HG03066 (cell line): ENCODE data around the gene SFTPA2.
"Not testable (repeated sequence)": the region's sequence is repeated elsewhere in the genome, so short reads cannot be mapped to it uniquely, and the experiment has no call there.

Experiments used
- ATAC-seq: cut with Tn5 transposase; IDR thresholded peaks from one replicate; pipeline ENCODE4 v1.9.1; 2021; ENCODE audit warnings: low read depth; ENCODE audit not compliant: unreplicated experiment

The SFTPA2 gene

DNA sequence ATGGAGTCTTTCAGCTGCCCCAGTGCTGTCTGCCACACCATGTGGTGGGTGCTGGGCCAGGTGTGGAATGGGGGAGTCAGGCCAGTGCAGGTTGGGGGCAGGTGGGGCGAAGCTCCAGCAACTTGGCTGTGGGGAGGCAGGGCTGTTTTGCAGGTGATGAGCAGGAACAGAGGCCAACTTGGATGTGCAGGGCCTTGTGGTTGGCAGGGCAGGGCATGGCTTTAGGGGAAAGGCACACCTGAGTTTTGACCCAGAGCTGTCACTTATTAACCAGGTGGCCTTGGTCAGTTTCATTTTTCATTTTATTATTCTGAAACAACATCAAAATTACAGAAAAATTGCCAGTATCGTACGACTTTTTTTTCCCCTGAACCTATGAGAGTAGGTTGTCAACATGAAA lies 1.1 kb upstream of the SFTPA2 start:
- no peak for ATAC-seq

DNA sequence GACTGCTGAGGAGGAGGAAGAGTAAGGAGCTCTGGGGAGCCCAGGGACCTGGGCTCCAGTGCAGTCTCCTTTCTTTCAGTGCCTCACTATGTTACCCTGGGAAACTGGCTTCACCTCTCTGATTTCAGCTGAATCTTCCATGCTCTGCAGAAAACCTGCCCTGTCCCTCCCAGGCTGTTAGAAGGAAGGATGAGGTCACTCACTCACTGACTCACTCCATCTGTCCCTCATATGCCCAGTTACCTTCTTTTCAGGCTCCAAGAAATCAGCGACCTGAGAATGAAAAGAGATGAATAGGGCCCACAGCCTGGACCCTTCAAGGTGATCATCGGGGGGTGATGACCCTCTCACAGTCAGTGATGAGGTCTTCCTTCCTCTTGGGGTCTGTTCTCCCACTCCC lies 481 bp downstream of the SFTPA2 start:
- ATAC-seq: no peak

DNA sequence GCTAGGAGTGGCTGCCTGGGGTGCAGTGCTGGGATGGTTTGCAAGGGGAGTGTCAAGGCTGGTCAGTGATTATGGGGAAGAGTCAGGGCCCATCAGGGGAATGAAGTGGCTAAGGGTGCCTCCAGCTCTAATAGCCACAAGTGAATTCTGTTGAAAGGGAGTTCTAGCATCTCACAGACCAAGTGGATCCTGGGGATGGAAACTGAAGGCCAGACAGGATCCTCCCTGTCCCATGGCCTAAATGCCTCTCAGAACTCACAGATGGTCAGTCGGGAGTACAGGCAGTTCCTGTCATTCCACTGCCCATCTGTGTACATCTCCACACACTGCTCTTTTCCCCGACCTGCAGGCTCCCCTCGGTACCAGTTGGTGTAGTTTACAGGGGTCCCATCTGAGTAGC lies 3.2 kb downstream of the SFTPA2 start:
- ATAC-seq: not testable (repeated sequence)

DNA sequence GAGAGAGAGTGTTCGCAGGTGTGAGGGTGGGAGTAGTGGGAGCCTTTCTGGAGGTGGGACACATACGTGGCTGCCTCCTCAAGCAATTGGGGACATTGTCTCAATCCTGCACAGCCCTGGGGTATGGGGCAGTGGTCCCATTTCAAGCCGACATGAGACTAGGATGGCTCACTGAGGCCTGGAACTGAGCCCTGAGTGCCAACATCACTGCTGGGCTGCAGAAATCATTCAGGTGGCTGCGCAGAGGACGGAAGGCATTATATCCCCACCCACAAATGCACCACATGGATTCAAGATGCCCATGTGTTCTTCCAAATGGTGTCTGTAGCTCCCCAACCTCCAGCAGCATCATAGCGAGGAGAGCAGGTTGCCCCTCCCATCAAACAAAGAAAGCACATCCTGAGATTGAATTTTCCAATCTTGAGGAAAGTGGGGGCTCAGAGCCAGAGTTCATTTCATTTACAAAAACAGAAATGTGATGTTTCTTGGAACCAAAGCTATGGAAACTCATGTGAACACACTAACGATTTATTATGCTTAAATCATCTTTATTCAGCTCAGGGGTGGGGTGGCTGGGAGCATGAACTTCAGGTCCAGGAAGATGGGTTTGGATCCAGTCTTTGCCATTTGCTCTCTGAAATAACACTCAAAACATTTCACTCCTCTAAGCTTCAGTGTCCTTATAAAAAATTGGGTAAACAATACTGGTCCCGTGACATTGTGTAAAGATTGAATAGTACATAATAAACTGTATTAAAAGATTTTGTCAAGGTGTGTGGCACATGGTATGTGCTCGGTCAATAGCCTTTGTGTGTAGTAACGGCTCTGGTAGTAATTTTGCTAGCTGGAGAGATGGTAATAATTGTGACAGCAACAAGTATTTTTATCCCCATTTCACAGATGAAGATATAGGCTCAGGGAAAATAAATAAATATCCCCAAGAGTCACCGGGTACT lies 4.6 kb downstream of the SFTPA2 start:
- no peak for ATAC-seq

DNA sequence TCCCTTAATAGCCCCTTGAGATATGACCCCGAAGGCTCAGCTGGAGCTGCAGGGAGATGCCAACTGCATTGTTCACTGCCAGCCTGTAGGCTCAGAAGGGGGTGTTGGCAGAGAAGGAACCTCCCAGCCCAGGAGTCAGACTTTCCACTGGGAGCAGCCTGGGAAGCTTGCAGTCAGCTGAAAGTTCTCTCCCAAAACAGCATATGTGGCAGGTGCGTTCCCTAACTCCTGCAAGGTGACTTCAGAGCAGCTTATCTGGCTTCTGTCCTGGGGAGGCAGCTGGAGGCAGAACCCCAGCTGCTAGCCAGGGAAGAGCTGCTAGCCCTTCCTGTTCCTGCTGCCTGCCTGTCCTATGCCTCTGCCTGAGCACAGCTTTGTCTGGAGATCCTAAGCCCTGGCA lies 8.1 kb downstream of the SFTPA2 start:
- ATAC-seq: no peak

DNA sequence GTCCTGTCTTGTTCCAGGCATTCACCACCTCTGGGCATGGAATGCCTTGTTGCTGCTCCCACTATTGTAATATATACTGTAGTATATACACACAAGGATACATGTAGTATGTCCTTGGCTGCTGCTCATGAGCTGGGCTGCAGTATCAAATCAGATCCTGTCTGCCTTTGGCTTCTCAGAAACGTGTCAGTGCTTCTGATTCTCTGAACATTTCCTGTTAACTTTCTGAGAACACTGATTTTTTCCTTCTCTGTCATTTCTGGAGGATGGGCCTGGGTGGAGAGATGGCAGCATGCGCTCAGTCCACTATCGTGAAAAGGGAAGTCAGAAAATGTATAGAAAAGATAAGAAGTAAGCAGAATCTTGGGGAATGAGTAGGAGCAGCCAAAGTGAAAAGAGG lies 12.2 kb downstream of the SFTPA2 start:
- ATAC-seq: no peak

DNA sequence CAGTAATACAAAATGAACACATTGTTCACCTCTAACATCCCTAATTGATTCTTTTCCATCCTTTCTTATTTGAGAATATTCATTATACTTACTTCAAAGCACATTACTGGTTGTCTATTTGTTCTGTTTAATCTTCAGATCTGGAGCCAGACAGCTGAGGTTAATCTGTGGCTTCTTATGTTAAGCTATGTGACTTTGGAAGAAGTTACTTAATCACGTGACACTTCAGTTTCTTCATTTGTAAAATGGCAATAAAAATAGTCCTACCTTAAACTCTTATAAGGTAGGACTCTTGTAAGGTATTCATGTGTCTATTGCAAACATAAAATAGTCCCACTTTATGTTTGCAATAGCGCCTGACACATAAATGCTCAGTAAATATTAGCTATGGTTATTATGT lies 13.1 kb downstream of the SFTPA2 start:
- ATAC-seq: not testable (repeated sequence)

DNA sequence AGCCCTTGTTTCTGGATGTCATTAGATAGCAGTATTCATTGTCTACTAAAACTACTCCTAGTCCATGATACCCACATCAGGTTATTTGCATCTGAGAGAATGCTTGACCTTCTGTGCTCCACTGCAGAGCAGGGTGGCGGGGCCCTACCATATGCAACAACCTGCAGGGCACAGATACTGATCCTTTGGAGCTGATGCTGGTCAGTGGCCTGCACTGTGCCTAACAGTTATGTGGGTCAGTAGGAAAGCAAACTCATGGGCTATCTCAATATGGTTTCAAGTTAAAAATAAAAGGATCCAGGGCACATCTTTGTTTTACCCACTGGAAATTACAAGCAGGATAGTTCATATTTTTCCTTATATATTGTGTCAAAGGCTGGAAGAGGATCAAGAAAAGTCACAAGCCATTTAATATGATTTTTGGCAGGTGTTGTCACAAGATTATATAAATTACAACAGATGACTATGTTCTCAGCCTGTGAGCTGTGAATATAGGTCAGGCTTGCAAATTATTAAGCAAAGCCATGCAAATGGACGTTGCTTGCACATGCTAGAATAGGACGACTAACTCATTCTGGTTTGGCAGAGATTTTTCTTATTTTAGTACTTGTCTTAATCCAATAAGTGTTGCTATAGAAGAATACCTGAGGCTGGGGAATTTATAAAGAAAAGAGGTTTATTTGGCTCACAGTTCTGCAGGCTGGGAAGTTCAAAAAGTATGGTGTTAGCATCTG lies 15.1 kb downstream of the SFTPA2 start:
- ATAC-seq: not testable (repeated sequence)

DNA sequence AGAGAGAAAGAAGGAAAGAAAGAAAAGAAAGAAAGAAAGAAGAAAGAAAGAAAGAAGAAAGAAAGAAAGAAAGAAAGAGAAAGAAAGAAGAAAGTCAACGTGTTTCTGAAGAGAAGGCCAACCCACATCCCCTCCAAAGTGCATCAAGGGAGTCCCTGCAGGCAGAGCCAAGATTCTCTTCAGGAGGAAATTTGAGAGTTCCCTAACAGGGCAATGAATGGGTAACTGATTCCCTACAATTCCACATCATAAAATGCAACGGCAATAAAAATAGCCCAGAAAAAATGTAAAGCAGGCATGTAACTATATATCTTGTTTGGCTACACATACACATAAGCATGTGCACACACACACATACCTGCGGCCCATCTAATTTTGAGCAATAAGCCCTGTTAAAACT lies 15.8 kb downstream of the SFTPA2 start:
- ATAC-seq: not testable (repeated sequence)

DNA sequence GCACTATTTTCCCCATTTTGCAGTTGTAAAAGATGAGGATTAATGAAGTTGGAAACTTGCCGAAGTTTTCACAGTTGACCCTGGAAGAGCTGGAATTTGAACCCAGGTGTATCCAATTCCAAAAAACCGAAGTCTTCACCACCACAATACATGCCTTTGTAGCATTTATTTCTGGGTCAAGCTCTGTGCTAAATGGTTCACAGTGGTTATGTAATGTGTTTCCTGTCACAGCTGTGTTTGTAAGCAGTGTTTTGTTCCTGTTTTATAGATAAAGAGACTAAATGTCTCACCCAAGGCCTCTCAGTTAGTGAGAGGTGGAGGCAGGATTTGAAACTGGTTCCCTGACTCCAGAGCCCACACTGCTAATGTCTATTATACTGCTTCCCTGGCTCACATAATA lies 17.6 kb downstream of the SFTPA2 start:
- ATAC-seq: no peak

DNA sequence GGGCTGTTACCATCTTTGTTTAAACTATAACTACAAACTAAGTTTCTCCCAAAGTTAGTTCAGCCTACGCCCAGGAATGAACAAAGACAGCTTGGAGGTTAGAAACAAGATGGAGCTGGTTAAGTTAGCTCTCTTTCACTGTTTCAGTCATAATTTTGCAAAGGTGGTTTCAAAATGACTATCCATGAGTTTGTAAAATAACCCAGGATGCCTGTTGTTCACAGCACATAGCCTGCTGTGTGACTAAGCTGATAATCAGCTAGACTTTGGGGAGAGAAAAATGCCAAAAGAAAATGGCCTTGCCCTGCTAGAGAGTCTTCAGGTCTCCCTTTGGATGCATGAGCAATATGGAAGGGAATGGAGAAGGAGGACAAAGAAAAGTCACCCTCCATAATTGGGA lies 19.3 kb downstream of the SFTPA2 start:
- not testable (repeated sequence) for ATAC-seq

DNA sequence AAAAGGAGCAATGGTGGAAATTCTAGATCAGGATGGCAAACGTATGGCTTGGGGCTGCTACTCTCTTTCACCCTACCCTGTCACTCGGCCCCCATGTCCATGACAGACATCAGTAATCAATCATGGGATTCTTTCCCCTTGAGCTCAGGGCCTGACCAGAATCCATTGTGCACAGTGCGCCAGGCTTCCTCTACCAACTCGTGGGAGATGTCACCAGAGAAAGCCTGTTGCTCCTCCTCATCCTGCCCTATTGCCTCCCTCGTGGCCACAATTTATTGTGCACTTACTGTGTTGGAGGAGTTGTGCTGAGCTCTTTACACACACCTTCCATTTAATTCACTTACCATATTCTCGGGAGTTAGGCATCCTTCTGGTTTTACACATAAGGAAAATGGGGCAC lies 21.9 kb downstream of the SFTPA2 start:
- not testable (repeated sequence) for ATAC-seq

DNA sequence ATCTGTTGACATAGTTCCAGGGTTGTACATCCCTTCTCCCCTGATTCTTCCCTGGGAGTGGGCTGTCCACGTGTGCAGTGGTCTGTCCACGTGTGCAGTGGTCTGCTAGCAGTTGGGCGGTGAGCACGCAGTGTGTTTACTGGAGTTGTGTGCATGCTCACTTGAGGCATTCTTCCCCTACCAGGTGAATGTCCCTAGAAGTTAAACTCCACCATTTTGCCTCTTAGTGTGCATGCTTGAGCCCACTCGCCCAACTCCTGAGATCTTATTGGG lies 26.4 kb downstream of the SFTPA2 start:
- not testable (repeated sequence) for ATAC-seq

DNA sequence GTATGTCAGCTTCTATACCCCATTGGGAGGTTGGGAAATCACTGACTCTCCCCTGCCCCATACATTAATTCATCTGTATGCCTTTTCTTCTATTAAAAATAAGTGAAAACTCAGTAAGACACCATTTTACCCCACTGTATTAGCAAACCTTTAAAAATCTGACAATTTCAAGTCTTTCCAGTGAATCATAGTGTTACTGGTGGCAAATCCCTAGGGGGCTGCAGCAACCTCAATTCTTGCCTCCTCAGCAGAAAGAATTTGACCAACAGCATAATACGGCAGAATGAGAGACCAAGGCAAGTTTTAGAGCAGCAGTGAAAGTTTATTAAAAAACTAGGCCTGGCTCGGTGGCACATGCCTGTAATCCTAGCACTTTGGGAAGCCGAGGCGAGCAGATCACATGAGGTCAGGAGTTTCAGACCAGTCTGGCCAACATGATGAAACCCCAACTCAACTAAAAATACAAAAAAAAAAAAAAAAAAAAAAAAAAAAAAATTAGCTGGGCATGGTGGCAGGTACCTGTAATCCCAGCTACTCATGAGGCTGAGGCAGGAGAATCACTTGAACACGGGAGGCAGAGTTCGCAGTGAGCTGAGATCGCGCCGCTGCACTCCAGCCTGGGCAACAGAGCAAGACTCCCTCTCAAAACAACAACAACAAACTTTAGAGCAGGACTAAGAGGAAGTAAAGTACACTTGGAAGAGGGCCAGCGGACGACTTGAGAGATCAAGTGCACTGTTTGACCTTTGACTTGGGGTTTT lies 26.9 kb downstream of the SFTPA2 start:
- ATAC-seq: not testable (repeated sequence)

DNA sequence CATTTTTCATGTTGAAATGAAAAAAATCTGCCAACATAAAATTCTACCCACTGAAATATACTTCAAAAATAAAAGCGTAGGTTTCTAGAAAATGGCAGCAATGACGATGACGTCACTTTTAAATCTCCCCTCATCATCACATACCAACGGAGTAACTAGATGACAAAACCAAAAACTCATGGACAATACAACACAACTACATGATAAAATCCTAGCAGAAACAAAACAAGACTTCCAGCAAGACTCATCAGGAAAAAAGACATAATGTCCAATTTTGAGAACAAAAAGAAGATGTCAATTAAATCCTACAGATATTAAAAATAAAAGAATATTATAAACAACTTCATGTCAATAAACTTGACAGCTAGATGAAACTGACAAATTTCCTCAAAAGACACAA lies 31.9 kb downstream of the SFTPA2 start:
- not testable (repeated sequence) for ATAC-seq

DNA sequence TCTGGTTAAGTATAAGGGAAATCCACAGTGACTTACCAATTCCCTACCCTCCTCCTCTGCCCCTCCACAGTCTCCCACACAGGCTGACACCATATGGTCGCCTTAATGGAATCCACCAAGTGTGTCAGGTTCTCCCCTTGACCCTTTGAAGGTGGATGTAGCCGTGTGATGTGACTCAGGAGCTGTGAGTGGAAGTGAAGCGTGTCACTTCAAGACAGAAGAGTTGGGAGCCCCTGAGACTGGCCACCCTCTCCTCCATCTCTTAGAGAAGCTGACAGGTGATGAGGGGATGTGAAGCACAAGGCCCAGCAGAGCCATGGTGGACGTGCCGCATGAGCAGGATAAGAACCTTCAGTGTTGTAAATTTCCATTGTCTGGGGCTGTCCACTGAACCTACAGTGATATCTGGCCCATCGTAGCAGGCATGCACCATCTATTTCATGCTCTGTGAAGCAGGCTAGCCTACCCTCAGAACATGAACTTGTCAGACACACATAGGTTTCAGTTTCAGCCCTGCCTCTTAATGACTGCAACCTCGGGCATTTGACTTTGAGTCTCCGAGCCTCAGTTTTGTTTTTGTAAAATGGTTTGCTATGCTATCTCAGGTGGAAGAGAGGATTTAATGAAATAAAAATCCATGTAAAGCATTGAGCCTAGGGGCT lies 35.0 kb downstream of the SFTPA2 start:
- ATAC-seq: peak; percentile 86

DNA sequence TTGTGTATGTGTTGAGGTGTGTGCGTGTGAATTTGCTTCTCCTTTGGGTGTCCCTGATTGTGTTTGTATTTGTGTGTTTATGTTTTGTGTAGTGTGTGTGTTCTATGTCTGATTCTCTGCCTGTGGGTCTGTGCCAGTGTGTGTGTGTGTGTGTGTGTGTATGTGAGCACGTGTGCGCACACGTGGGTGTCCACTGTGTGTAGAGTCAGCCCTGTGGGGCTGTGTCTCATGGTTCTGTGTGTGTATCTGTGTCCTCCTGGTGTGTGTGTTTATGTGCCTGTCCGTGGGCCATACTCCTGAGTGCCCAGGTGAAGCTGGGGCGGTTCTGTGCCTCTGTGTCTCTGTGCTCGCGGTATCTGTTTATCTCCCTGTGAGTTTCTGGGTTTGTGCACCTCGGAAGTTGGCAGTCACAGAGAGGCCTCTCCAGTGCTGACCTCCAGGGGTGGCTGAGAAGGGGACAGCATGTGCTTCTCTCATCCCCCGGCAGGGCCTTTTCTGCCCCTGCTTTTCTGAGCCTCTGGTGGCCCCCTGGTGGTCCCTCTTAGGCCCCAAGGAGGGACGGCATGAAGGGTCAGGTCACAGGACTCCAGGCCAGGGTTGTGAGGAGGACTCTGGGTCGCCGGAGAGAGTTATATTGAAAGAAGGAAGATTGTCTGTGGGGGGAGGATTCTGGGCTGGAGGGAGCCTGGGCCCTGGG lies 36.9 kb downstream of the SFTPA2 start:
- ATAC-seq: not testable (repeated sequence)

DNA sequence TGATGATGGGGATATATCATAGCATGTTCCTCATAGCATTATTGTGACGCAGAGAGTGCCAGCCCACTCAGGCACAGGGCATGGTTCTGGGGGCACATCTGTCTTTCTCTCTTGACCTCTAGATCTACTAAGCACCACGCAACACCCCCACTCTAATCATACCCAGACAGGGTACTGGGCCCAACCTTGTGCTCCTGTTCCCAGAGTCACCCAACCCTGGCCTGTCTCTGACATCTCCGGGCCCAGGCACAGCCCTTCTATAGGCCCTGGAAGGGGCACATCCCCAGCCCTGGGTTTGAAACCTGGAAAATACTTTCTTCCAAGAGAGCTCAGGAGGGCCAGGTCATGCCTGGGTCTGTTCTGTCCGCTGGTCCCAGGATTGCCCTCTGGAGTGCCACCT lies 37.7 kb downstream of the SFTPA2 start:
- not testable (repeated sequence) for ATAC-seq

DNA sequence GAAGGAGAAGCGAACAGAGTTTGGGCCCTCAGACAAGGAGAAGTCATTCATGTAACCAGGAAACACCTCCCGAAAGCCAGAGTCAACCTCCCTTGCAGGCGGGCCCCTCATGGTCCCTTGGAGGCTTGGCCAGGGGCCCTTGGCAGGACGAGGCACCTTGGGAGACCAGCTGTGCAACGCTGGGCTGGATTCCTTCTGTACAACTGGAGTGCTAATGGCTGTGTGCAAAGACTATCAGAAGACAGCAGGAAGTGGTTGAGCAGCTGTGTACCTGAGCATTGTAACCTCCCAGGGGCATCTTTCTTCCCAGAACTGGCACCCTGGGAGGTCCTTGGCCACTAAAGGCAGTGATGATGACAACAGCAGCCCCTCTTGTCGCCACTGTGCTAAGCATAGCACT lies 38.5 kb downstream of the SFTPA2 start:
- ATAC-seq: not testable (repeated sequence)

DNA sequence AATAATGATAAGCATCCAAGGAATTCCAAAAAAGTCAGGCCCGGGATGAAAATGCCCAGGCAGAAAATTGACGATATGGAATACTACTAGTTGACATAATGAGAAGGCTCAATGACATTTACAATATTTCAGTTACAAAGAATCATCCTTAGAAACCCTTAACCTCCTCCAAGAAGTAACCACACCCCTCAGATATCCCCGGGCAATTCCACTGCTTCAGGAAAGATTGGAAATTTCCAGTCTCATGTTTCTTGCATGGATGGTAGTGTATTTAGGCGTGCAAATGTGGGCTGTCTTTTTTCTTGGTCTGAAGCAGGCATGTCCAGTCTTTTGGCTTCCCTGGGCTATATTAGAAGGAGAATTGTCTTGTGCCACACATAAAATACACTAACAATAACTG lies 42.6 kb downstream of the SFTPA2 start:
- not testable (repeated sequence) for ATAC-seq
